B cell (primary cell): ENCODE results near the gene MAN2A2. TPM values are rescaled to one million over a fixed set of nuclear protein-coding genes. Genes with fewer than 3 reads are reported as not detected.

Source experiments
- ATAC-seq: fragments of 200-7000 bp; cut with Tn5 transposase; one replicate; pipeline ENCODE4 v1.10.0; 2021; ENCODE audit warnings: low read depth, mild to moderate bottlenecking, moderate number of reproducible peaks, moderate library complexity
- CTCF ChIA-PET: fragments of 350-600 bp; sonication (Branson Sonifier 250); formaldehyde crosslinking; loops from one replicate; lab custom pipeline; 2021; ENCODE audit warnings: antibody characterized with exemption, inconsistent platforms; lab: Charles Lee
- POLR2A ChIA-PET: fragments of 350-600 bp; sonication (Branson Sonifier 250); formaldehyde crosslinking; loops from one replicate; lab custom pipeline; 2021; ENCODE audit warnings: antibody characterized with exemption; lab: Charles Lee
- DNase-seq: peaks from one replicate; pipeline ENCODE4 v3.0.0; 2013
- H2AFZ ChIP-seq: 2 replicates; pipeline ENCODE4 v1.6.1; 2012; ENCODE audit warnings: mild to moderate bottlenecking, low read depth, low read length; ENCODE audit not compliant: insufficient read depth, poor library complexity, severe bottlenecking
- H3K27ac ChIP-seq, 2 donors: 1 replicate in 1 of 2; 2 replicates in 1 of 2; pipeline ENCODE4 v1.5.1; 2012 to 2013; ENCODE audit warnings: low read length in 2 of 2, mild to moderate bottlenecking in 2 of 2, moderate library complexity in 1 of 2
- H3K27me3 ChIP-seq, 4 experiments: fragments of 200-600 bp in 1 of 4; sonication (generic) in 1 of 4; replicated peaks in 1 of 4; 1 replicate in 2 of 4; 2 replicates in 2 of 4; pipeline versions ENCODE4 v1.6.1 to v1.7.0; 2013 to 2016; ENCODE audit warnings: low read length in 3 of 4, mild to moderate bottlenecking in 2 of 4, mixed read lengths in 1 of 4, moderate library complexity in 1 of 4; ENCODE audit not compliant: insufficient read depth in 4 of 4, control insufficient read depth in 3 of 4; ENCODE audit errors: control extremely low read depth in 1 of 4
- H3K36me3 ChIP-seq, 2 experiments: replicated peaks in 1 of 2; 1 replicate in 1 of 2; 2 replicates in 1 of 2; pipeline versions ENCODE4 v1.6.1 to v1.7.1; 2013; ENCODE audit warnings: low read length in 1 of 2; ENCODE audit not compliant: insufficient read depth in 2 of 2, control insufficient read depth in 1 of 2; ENCODE audit errors: control extremely low read depth in 1 of 2, extremely low read depth in 1 of 2
- H3K4me1 ChIP-seq, 2 donors: fragments of 200-600 bp in 1 of 2; sonication (generic) in 1 of 2; 1 replicate in 1 of 2; 2 replicates in 1 of 2; pipeline versions ENCODE4 v1.5.1 to v1.6.1; 2013 to 2017; ENCODE audit warnings: low read length in 2 of 2; ENCODE audit not compliant: control insufficient read depth in 2 of 2, insufficient read depth in 2 of 2
- H3K4me2 ChIP-seq: replicated peaks from 2 replicates; pipeline ENCODE3; 2012; ENCODE audit warnings: mild to moderate bottlenecking, low read depth, low read length; ENCODE audit not compliant: poor library complexity, severe bottlenecking
- H3K4me3 ChIP-seq, 5 experiments: fragments of 200-600 bp in 1 of 5; sonication (generic) in 1 of 5; 1 replicate in 3 of 5; 2 replicates in 2 of 5; pipeline versions ENCODE4 v1.5.1 to v1.7.0; 2011 to 2016; ENCODE audit warnings: low read length in 4 of 5, mild to moderate bottlenecking in 4 of 5, low read depth in 2 of 5, control low read depth in 1 of 5, moderate library complexity in 1 of 5; ENCODE audit not compliant: insufficient read depth in 1 of 5; ENCODE audit errors: control extremely low read depth in 1 of 5, extremely low read depth in 1 of 5
- H3K79me2 ChIP-seq: fragments of 200-600 bp; sonication (generic); one replicate; pipeline ENCODE4 v1.6.0; 2016; ENCODE audit warnings: low read length; ENCODE audit not compliant: control insufficient read depth, insufficient read depth
- H3K9ac ChIP-seq: fragments of 200-600 bp; sonication (generic); 2 replicates; pipeline ENCODE4 v1.6.1; 2017; ENCODE audit warnings: mild to moderate bottlenecking, low read length, moderate library complexity
- H3K9me3 ChIP-seq, 3 donors: one replicate each; pipeline versions ENCODE4 v1.6.1 to v1.7.1; 2013; ENCODE audit warnings: low read length in 2 of 3; ENCODE audit not compliant: control insufficient read depth in 2 of 3, insufficient read depth in 1 of 3; ENCODE audit errors: control extremely low read depth in 1 of 3
- H4K20me1 ChIP-seq: 2 replicates; pipeline ENCODE4 v1.6.0; 2012; ENCODE audit warnings: mild to moderate bottlenecking, low read length; ENCODE audit not compliant: insufficient read depth, control insufficient read depth, poor library complexity, severe bottlenecking
- H3K27ac Mint-ChIP-seq: one replicate; pipeline ENCODE4 v1.8.0; 2021; ENCODE audit warnings: mixed read lengths
- H3K27me3 Mint-ChIP-seq: one replicate; pipeline ENCODE4 v1.8.0; 2021; ENCODE audit warnings: mixed read lengths
- H3K4me1 Mint-ChIP-seq: one replicate; pipeline ENCODE4 v1.8.0; 2021; ENCODE audit warnings: mixed read lengths
- H3K4me3 Mint-ChIP-seq: one replicate; pipeline ENCODE4 v1.8.0; 2021; ENCODE audit warnings: mixed read lengths
- H3K9me3 Mint-ChIP-seq: one replicate; pipeline ENCODE4 v1.8.0; 2022; ENCODE audit warnings: mixed read lengths; ENCODE audit not compliant: insufficient read depth
- EZH2 ChIP-seq: IDR thresholded peaks from 2 replicates; pipeline ENCODE4 v1.6.1; 2012; ENCODE audit warnings: borderline replicate concordance, low read depth, mild to moderate bottlenecking, moderate library complexity, low read length; ENCODE audit not compliant: insufficient read depth, poor library complexity, severe bottlenecking
- WGBS: methylation state at CpG from one replicate; pipeline ENCODE4 v1.1.5; 2013; ENCODE audit warnings: missing lambda C conversion rate; ENCODE audit not compliant: insufficient coverage; 5-methylcytosine and 5-hydroxymethylcytosine counted together
- intact Hi-C: fragments of 100-400 bp; cut with micrococcal nuclease; formaldehyde crosslinking; loops from one replicate; pipeline ENCODE4 v1.10.0; 2022
- polyA plus RNA-seq: library from polyadenylated mRNA; depleted of rRNA; stranded (reverse); fragments of >200 nt; gene quantifications from 2 replicates; pipeline ENCODE4 v1.2.3, GENCODE V29; 2012
- total RNA-seq, 2 donors: library from RNA; stranded (reverse); fragments of 120-200 nt in 1 of 2; gene quantifications; 1 replicate in 1 of 2; 2 replicates in 1 of 2; pipeline versions ENCODE4 v1.2.3 to v1.2.4, GENCODE V29; 2013 to 2022
- TF ChIP-seq, protein P1 (sequence below): fragments of 200-600 bp; IDR thresholded peaks from one replicate; pipeline ENCODE4 v1.8.0; 2022; ENCODE audit warnings: antibody characterized with exemption, mild to moderate bottlenecking

Gene MAN2A2
- total and polyA plus RNA-seq, 2 donors (not counting 1 experiment from before 2014, with no cell fraction given), result 180 to 234 TPM

DNA sequence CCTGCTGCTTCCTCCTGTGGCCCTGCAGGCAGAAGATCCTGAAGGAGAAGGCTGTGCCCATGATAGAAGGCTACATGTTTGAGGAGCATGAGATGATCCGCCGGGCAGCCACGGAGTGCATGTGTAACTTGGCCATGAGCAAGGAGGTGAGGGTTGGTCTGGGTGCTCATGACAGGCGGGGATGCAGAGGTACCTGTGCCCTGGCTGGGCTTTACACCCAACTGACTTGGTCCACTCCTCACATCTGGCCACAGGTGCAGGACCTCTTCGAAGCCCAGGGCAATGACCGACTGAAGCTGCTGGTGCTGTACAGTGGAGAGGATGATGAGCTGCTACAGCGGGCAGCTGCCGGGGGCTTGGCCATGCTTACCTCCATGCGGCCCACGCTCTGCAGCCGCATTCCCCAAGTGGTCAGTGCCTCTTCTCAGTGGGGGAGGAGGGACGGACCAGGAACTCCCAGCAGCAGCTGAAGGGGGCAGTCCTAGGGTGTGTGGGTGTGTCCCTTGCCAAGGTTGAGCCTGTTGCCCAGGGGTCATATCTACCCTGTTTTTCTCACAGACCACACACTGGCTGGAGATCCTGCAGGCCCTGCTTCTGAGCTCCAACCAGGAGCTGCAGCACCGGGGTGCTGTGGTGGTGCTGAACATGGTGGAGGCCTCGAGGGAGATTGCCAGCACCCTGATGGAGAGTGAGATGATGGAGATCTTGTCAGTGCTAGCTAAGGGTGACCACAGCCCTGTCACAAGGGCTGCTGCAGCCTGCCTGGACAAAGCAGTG, 50.0 kb downstream of the MAN2A2 start:
- Histone ChIP-seq H4K20me1 (peaks cover 12% of the 10 kb centered on the region), H2AFZ (no peak overlapping the region), H3K4me3 (no peak overlapping the region), H3K9ac (no peak overlapping the region), H3K36me3 (peaks cover 0 to 40% of the 10 kb centered on the region in 2 experiments), H3K27ac (no peak overlapping the region), H3K4me1 (peaks cover 16 to 24% of the 10 kb centered on the region in 2 donors), H3K9me3 (no peaks in the 10 kb centered on the region), H3K79me2 (peaks cover 13% of the 10 kb centered on the region), H3K4me2 (no peak overlapping the region), H3K27me3 (no peaks in the 10 kb centered on the region)
- Mint-ChIP-seq H3K9me3 (no peaks in the 10 kb centered on the region), H3K4me3 (peak overlapping the region; percentile 39), H3K27ac (peak overlapping the region; percentile 53), H3K27me3 (no peaks in the 10 kb centered on the region), H3K4me1 (peaks cover 21% of the 10 kb centered on the region)
- CTCF ChIA-PET, result interaction anchor here (1.8 to 8.7 kb wide), 3 partner anchors 13 to 20 kb away, joined by 7 to 118 read pairs (median 7); partner anchors contain the start of genes HDDC3 and UNC45A
- ATAC-seq (no peak), DNase-seq (no peak)
- POLR2A ChIA-PET, result no interaction called here
- TF ChIP-seq EZH2, result no peak
- TF ChIP-seq, protein P1, sequence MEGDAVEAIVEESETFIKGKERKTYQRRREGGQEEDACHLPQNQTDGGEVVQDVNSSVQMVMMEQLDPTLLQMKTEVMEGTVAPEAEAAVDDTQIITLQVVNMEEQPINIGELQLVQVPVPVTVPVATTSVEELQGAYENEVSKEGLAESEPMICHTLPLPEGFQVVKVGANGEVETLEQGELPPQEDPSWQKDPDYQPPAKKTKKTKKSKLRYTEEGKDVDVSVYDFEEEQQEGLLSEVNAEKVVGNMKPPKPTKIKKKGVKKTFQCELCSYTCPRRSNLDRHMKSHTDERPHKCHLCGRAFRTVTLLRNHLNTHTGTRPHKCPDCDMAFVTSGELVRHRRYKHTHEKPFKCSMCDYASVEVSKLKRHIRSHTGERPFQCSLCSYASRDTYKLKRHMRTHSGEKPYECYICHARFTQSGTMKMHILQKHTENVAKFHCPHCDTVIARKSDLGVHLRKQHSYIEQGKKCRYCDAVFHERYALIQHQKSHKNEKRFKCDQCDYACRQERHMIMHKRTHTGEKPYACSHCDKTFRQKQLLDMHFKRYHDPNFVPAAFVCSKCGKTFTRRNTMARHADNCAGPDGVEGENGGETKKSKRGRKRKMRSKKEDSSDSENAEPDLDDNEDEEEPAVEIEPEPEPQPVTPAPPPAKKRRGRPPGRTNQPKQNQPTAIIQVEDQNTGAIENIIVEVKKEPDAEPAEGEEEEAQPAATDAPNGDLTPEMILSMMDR, result no peak
- 96% methylated on average over 13 of the region's 14 CpGs for WGBS
- intact Hi-C loops, result no loop called here
